ENCODE data around the gene STUB1. TPM values are rescaled to one million over a fixed set of nuclear protein-coding genes. Genes with fewer than 3 reads are reported as not detected.

STUB1 gene
- total and polyA plus RNA-seq, 10 of the 15 experiments (the other 5 are each of a cell fraction or from before 2014, with no cell fraction given) = 4.2 to 136 (median 67.1) TPM

DNA sequence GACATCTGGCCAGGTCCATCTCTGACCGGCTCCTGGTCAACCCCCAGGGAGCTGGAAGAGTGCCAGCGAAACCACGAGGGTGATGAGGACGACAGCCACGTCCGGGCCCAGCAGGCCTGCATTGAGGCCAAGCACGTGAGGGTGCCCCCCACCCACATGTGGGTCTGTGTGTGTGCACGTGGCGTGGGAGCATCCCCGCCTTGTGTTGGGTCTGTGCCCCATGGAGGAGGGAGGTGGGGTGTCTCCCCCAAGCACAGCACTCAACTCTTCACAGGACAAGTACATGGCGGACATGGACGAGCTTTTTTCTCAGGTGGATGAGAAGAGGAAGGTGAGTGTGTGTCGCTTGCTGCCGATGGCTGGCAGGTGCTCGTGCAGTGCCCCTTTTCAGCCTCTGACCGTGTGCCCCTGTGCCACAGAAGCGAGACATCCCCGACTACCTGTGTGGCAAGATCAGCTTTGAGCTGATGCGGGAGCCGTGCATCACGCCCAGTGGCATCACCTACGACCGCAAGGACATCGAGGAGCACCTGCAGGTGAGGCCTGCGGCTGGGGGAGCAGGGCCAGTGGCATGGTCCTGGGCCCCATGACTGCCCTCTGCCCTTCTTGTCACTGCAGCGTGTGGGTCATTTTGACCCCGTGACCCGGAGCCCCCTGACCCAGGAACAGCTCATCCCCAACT, 1.7 kb downstream of the STUB1 start:
- FAIRE-seq (no peak), ATAC-seq (no peak), DNase-seq (ENCODE audit: low read depth, low spot score) (no peak)
- RAD21 ChIA-PET (ENCODE audit: unreplicated experiment) = interaction anchor here (1.2 kb wide), 1 partner anchor 8 kb away, joined by 4 read pairs; the partner anchor contains the start of gene WDR24
- TSS peak; percentile 77 for BruUV-seq (replicated peaks)
- no peaks in the 10 kb centered on the region for H3K27me3 ChIP-seq (replicated peaks in 1 of 2; ENCODE audit: control insufficient read depth in 2 of 2, insufficient read depth in 2 of 2, low read length in 1 of 2)
- intact Hi-C loops (cut with micrococcal nuclease; ENCODE audit: unreplicated experiment) (loop anchor here (5.0 kb wide), 1 partner anchor 45 kb away; the partner anchor contains the start of gene METTL26), in situ Hi-C loops (cut with MboI) (no loop called here)
- 87% methylated on average over 28 of the region's 28 CpGs for WGBS (ENCODE audit: insufficient coverage, insufficient replicate concordance, low lambda C conversion rate, missing lambda C conversion rate)
- TF ChIP-seq ZBED1 (IDR thresholded peaks at IDR 0.05; ENCODE audit: borderline replicate concordance) (0 out of 2 replicates have a peak, but pooled peaks have one; percentile 11), ZNF622 (IDR thresholded peaks at IDR 0.05) (no peak), MYB (IDR thresholded peaks at IDR 0.05; ENCODE audit: borderline replicate concordance, low read depth, low read length) (no peak), POLR2A (IDR thresholded peaks at IDR 0.05; ENCODE audit: low read depth, low read length) (peak; percentile 32; the same call in 1 of the 2 replicates), RELA (IDR thresholded peaks at IDR 0.05; ENCODE audit: borderline replicate concordance, partially characterized antibody) (no peak)
- H4K20me1 ChIP-seq (ENCODE audit: control insufficient read depth, insufficient read depth) = peaks cover 6% of the 10 kb centered on the region; the same call in 1 of the 2 replicates
- peak overlapping the region; percentile 98 for H3K4me2 ChIP-seq (ENCODE audit: control insufficient read depth, insufficient read depth)
- no peak overlapping the region for H3K9ac ChIP-seq (ENCODE audit: control insufficient read depth, insufficient read depth, low read length)
- peaks cover 15% of the 10 kb centered on the region for H3K4me1 ChIP-seq (ENCODE audit: control insufficient read depth, insufficient read depth, low read length)
- H3K4me3 ChIP-seq = peak overlapping the region; percentile 77
- SMC1A ChIA-PET (ENCODE audit: uncharacterized antibody, unreplicated experiment) = no interaction called here
- no peak overlapping the region for H3K27ac ChIP-seq (ENCODE audit: control insufficient read depth, insufficient read depth)
- H3K36me3 ChIP-seq (ENCODE audit: control insufficient read depth in 2 of 2, insufficient read depth in 2 of 2, low read length in 1 of 2) = peaks cover 6 to 14% of the 10 kb centered on the region in 2 experiments; a peak in 2 of 4 replicates
- H2AFZ ChIP-seq (ENCODE audit: control insufficient read depth, low read depth, low read length) = no peak overlapping the region
- POLR2A ChIA-PET = interaction anchor here (1.6 to 2.0 kb wide), 2 partner anchors 8 to 19 kb away, joined by 3 to 13 read pairs; partner anchors contain the start of gene WDR24
- CTCF ChIA-PET = no interaction called here
- peaks cover 24% of the 10 kb centered on the region for H3K79me2 ChIP-seq (ENCODE audit: control insufficient read depth, insufficient read depth, low read length)
- no peaks in the 10 kb centered on the region for H3K9me3 ChIP-seq (replicated peaks; ENCODE audit: control insufficient read depth, insufficient read depth, low read length)
